Measurements from ENCODE around the gene UBE2L3. TPM values are rescaled to one million over a fixed set of nuclear protein-coding genes. Genes with fewer than 3 reads are reported as not detected.
"Not testable (repeated sequence)": the region's sequence is repeated elsewhere in the genome, so short reads cannot be mapped to it uniquely, and the experiment has no call there.

UBE2L3 gene
- polyA plus RNA-seq, 1 donor: 40.5 TPM

GRCh38 chr22:21628386-21629254, 61.1 kb downstream of the UBE2L3 start:
- no peak for DNase-seq

GRCh38 chr22:21629255-21630149, 62.0 kb downstream of the UBE2L3 start, which contains the start of gene YDJC:
Gene YDJC, minus strand, starts transcription at chr22:21630022. Its CDS starts 8 bp downstream, at chr22:21630014.
- DNase-seq: peak; percentile 91

GRCh38 chr22:21631025-21631424, 63.5 kb downstream of the UBE2L3 start:
- DNase-seq: no peak

GRCh38 chr22:21632237-21632895, 64.9 kb downstream of the UBE2L3 start, which contains the start of gene CCDC116:
Gene CCDC116, plus strand, starts transcription at chr22:21632760. Its CDS starts 422 bp downstream, at chr22:21633182.
- DNase-seq: no peak

GRCh38 chr22:21632931-21633330, 65.4 kb downstream of the UBE2L3 start:
- DNase-seq: no peak

GRCh38 chr22:21633481-21633880, 66.0 kb downstream of the UBE2L3 start:
- DNase-seq: no peak

GRCh38 chr22:21634081-21634480, 66.6 kb downstream of the UBE2L3 start:
- no peak for DNase-seq

- no peak for DNase-seq
Observed at GRCh38 chr22:21634844-21635243, 67.3 kb downstream of the UBE2L3 start.

- DNase-seq: no peak
Observed at GRCh38 chr22:21635771-21636510, 68.4 kb downstream of the UBE2L3 start.

- no peak for DNase-seq
Observed at GRCh38 chr22:21636629-21637218, 69.2 kb downstream of the UBE2L3 start.

- DNase-seq: not testable (repeated sequence)
Observed at GRCh38 chr22:21637450-21637849, 69.9 kb downstream of the UBE2L3 start.

GRCh38 chr22:21639359-21639758, 71.8 kb downstream of the UBE2L3 start:
- no peak for DNase-seq

GRCh38 chr22:21640810-21641209, 73.3 kb downstream of the UBE2L3 start:
- no peak for DNase-seq

GRCh38 chr22:21641417-21641788, 73.9 kb downstream of the UBE2L3 start:
- DNase-seq: no peak

- DNase-seq: peak; percentile 99
Observed at GRCh38 chr22:21641789-21642583, 74.5 kb downstream of the UBE2L3 start, which contains the start of gene SDF2L1. Gene SDF2L1, plus strand, starts transcription at chr22:21642302. Its CDS starts 35 bp downstream, at chr22:21642337.

GRCh38 chr22:21642584-21643448, 75.3 kb downstream of the UBE2L3 start:
- no peak for DNase-seq

GRCh38 chr22:21643533-21644357, 76.2 kb downstream of the UBE2L3 start:
- no peak for DNase-seq

- DNase-seq: not testable (repeated sequence)
Observed at GRCh38 chr22:21645513-21645912, 78.0 kb downstream of the UBE2L3 start.
